Caco-2 (cell line): Measurements from ENCODE around the gene HACL1. TPM values are rescaled to one million over a fixed set of nuclear protein-coding genes. Genes with fewer than 3 reads are reported as not detected.

Experiments used
- BruUV-seq: library from RNA; stranded (reverse); fragments of 400-500 nt; replicated peaks from 2 replicates; lab custom pipeline; 2021; lab: Mats Ljungman, UMichigan
- CTCF ChIA-PET: fragments of 300-600 bp; sonication (Branson Sonifier 250); formaldehyde crosslinking; loops from one replicate; lab custom pipeline; 2022; ENCODE audit warnings: antibody characterized with exemption; lab: Charles Lee
- POLR2A ChIA-PET: fragments of 300-600 bp; sonication (Branson Sonifier 250); formaldehyde crosslinking; loops from one replicate; lab custom pipeline; 2022; ENCODE audit warnings: antibody characterized with exemption; lab: Charles Lee
- DNase-seq, 2 experiments: peaks; one replicate each; pipeline versions ENCODE4 v3.0.0 to v3.0.0-alpha.2; 2020 to 2022
- H3K27me3 ChIP-seq: replicated peaks from 2 replicates; pipeline ENCODE4 v1.6.0; 2011; ENCODE audit warnings: low read length; ENCODE audit not compliant: control insufficient read depth, insufficient read depth
- H3K36me3 ChIP-seq: 2 replicates; pipeline ENCODE4 v1.5.1; 2011; ENCODE audit warnings: low read length; ENCODE audit not compliant: control insufficient read depth, insufficient read depth
- H3K4me1 ChIP-seq: fragments of 250-450 bp; sonication (Bioruptor Pico); 2 replicates; pipeline ENCODE4 v1.5.1; 2020; ENCODE audit warnings: mild to moderate bottlenecking
- H3K4me3 ChIP-seq: 2 replicates; pipeline ENCODE4 v1.5.1; 2011; ENCODE audit warnings: low read depth, mild to moderate bottlenecking, control low read depth, low read length
- H3K9me3 ChIP-seq: fragments of 250-450 bp; sonication (Bioruptor Pico); 2 replicates; pipeline ENCODE4 v1.5.1; 2020; ENCODE audit warnings: mild to moderate bottlenecking, moderate library complexity
- H3K27ac Mint-ChIP-seq: one replicate; pipeline ENCODE4 v1.8.0; 2022; ENCODE audit warnings: mixed read lengths; ENCODE audit not compliant: unreplicated experiment
- H3K27me3 Mint-ChIP-seq: one replicate; pipeline ENCODE4 v1.8.0; 2022; ENCODE audit warnings: mixed read lengths; ENCODE audit not compliant: insufficient read depth, unreplicated experiment
- H3K36me3 Mint-ChIP-seq: one replicate; pipeline ENCODE4 v1.8.0; 2022; ENCODE audit warnings: mild to moderate bottlenecking, mixed read lengths; ENCODE audit not compliant: insufficient read depth, unreplicated experiment
- H3K4me1 Mint-ChIP-seq: one replicate; pipeline ENCODE4 v1.8.0; 2022; ENCODE audit warnings: low read depth, mixed read lengths; ENCODE audit not compliant: unreplicated experiment
- H3K4me3 Mint-ChIP-seq: one replicate; pipeline ENCODE4 v1.8.0; 2022; ENCODE audit warnings: mild to moderate bottlenecking, moderate library complexity, mixed read lengths; ENCODE audit not compliant: unreplicated experiment
- H3K9me3 Mint-ChIP-seq: one replicate; pipeline ENCODE4 v1.8.0; 2022; ENCODE audit warnings: mixed read lengths; ENCODE audit not compliant: unreplicated experiment
- intact Hi-C: fragments of 100-400 bp; cut with micrococcal nuclease; formaldehyde crosslinking; loops from one replicate; pipeline ENCODE4 v1.10.0; 2022; ENCODE audit not compliant: unreplicated experiment
- total RNA-seq: library from RNA; stranded (reverse); gene quantifications from 2 replicates; pipeline ENCODE4 v1.2.3, GENCODE V29; 2022
- TF ChIP-seq, protein P1 (sequence below), 2 experiments: fragments of 200-600 bp in 1 of 2; IDR thresholded peaks; 1 replicate in 1 of 2; 2 replicates in 1 of 2; pipeline versions ENCODE4 v1.5.1 to v1.8.0; 2011 to 2022; ENCODE audit warnings: antibody characterized with exemption in 1 of 2, control low read depth in 1 of 2, inconsistent platforms in 1 of 2, low read depth in 1 of 2, low read length in 1 of 2, mild to moderate bottlenecking in 1 of 2, moderate library complexity in 1 of 2; ENCODE audit not compliant: insufficient read depth in 1 of 2, severe bottlenecking in 1 of 2, unreplicated experiment in 1 of 2

HACL1 gene
- total RNA-seq, 1 experiment from 2014 or later, result 48.1 TPM

DNA sequence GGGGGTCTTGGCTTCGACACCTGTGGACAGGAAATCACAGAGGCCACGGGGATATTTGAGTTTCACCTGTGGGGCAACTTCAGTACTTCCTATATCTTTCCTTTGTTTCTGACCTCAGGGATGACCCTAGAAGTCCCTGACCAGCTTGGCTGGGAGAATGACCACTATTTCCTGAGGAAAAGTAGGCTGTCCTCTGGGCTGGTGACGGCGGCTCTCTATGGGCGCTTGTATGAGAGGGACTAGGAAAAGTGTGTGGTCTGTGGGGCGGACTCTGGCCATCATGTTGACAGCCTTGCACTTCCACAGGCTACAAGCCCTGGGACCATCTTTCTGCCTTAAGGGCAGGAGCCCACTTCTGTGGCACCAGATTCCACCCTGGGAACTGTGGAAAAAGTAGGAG, 43.9 kb upstream of the HACL1 start:
- no peaks in the 10 kb centered on the region for H3K9me3 Mint-ChIP-seq
- intact Hi-C loops, result no loop called here
- H3K36me3 Mint-ChIP-seq, result peaks cover 6% of the 10 kb centered on the region
- TF ChIP-seq, protein P1, sequence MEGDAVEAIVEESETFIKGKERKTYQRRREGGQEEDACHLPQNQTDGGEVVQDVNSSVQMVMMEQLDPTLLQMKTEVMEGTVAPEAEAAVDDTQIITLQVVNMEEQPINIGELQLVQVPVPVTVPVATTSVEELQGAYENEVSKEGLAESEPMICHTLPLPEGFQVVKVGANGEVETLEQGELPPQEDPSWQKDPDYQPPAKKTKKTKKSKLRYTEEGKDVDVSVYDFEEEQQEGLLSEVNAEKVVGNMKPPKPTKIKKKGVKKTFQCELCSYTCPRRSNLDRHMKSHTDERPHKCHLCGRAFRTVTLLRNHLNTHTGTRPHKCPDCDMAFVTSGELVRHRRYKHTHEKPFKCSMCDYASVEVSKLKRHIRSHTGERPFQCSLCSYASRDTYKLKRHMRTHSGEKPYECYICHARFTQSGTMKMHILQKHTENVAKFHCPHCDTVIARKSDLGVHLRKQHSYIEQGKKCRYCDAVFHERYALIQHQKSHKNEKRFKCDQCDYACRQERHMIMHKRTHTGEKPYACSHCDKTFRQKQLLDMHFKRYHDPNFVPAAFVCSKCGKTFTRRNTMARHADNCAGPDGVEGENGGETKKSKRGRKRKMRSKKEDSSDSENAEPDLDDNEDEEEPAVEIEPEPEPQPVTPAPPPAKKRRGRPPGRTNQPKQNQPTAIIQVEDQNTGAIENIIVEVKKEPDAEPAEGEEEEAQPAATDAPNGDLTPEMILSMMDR (IDR thresholded peaks at IDR 0.05; ENCODE audit: insufficient read depth in 1 of 2, low read depth in 1 of 2, low read length in 1 of 2, severe bottlenecking in 1 of 2, unreplicated experiment in 1 of 2), result no peak
- Histone ChIP-seq H3K36me3 (no peaks in the 10 kb centered on the region), H3K4me3 (no peak overlapping the region), H3K9me3 (no peaks in the 10 kb centered on the region), H3K4me1 (no peaks in the 10 kb centered on the region), H3K27me3 (no peaks in the 10 kb centered on the region)
- CTCF ChIA-PET, result no interaction called here
- POLR2A ChIA-PET, result no interaction called here
- H3K4me3 Mint-ChIP-seq, result no peak overlapping the region
- H3K4me1 Mint-ChIP-seq, result peaks cover 8% of the 10 kb centered on the region
- H3K27me3 Mint-ChIP-seq, result no peaks in the 10 kb centered on the region
- BruUV-seq, result no TSS peak
- no peak for DNase-seq
- H3K27ac Mint-ChIP-seq, result no peak overlapping the region

DNA sequence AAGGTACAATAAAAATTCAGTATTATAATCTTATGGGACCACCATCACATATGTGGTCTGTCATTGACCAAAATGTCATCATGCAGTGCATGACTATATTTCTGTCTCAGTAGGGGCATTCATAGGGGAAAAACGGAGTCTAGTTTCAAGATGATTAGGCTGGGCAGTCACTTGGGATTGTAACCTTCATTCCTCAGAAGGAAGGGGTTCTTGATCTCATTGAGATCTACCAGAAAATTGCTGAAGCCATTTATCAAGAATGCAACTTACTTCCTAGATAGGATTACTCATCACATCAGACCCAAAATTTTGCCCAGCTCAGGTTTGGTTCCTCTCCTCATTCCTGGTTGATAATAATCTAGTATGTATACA, 37.5 kb upstream of the HACL1 start:
- DNase-seq, result no peak
- Histone ChIP-seq H3K27me3 (no peaks in the 10 kb centered on the region), H3K4me1 (no peaks in the 10 kb centered on the region), H3K4me3 (no peak overlapping the region), H3K9me3 (no peaks in the 10 kb centered on the region), H3K36me3 (no peaks in the 10 kb centered on the region)
- TF ChIP-seq, protein P1 (IDR thresholded peaks at IDR 0.05; ENCODE audit: insufficient read depth in 1 of 2, low read depth in 1 of 2, low read length in 1 of 2, severe bottlenecking in 1 of 2, unreplicated experiment in 1 of 2), result no peak
- no peaks in the 10 kb centered on the region for H3K27me3 Mint-ChIP-seq
- H3K9me3 Mint-ChIP-seq, result no peaks in the 10 kb centered on the region
- peaks cover 6% of the 10 kb centered on the region for H3K36me3 Mint-ChIP-seq
- H3K4me3 Mint-ChIP-seq, result no peak overlapping the region
- H3K4me1 Mint-ChIP-seq, result no peaks in the 10 kb centered on the region
- ChIA-PET POLR2A (no interaction called here), CTCF (no interaction called here)
- no TSS peak for BruUV-seq
- intact Hi-C loops, result no loop called here
- H3K27ac Mint-ChIP-seq, result no peak overlapping the region

DNA sequence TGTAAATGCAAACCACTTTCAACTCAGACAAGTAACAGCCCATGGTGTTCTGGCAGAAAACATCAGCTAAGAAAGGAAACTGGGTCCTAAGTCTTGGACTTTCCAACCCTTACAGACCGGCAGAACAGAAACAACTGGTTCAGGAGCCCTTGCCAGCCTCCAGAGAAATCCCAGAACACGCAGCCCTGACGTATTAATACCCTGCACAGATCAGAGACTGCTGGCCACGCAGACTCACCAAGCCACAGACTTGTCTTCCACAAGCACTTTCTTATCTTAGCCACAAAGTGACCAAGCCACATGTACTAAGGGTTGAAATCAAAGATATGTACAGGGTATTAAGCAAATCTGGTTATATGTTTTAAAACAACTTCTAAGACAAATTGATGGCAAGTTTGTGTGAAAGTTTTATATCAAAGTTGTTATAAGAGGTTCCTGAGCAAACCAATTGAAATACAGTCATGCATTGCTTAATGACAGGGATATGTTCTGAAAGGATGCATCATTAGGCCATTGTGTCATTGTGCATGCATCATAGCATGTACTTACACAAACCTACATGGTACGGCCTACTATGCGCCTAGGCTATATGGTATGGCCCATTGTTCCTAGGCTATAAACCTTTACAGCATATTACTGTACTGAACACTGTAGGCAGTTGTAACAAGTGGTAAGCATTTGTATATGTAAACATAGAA, 37.0 kb upstream of the HACL1 start:
- H3K9me3 Mint-ChIP-seq, result no peaks in the 10 kb centered on the region
- H3K4me3 Mint-ChIP-seq, result no peak overlapping the region
- no peaks in the 10 kb centered on the region for H3K36me3 ChIP-seq
- H3K4me1 ChIP-seq, result no peaks in the 10 kb centered on the region
- ChIA-PET POLR2A (no interaction called here), CTCF (no interaction called here)
- no peaks in the 10 kb centered on the region for H3K9me3 ChIP-seq
- intact Hi-C loops, result no loop called here
- H3K27me3 ChIP-seq, result no peaks in the 10 kb centered on the region
- H3K27ac Mint-ChIP-seq, result no peak overlapping the region
- H3K27me3 Mint-ChIP-seq, result no peaks in the 10 kb centered on the region
- no TSS peak for BruUV-seq
- TF ChIP-seq, protein P1 (IDR thresholded peaks at IDR 0.05; ENCODE audit: insufficient read depth in 1 of 2, low read depth in 1 of 2, low read length in 1 of 2, severe bottlenecking in 1 of 2, unreplicated experiment in 1 of 2), result no peak
- peaks cover 6% of the 10 kb centered on the region for H3K36me3 Mint-ChIP-seq
- no peak for DNase-seq
- H3K4me3 ChIP-seq, result no peak overlapping the region
- H3K4me1 Mint-ChIP-seq, result no peaks in the 10 kb centered on the region
